NCI-H2196 (cell line): ENCODE measurements around the gene GLYR1.
A peak's percentile ranks its signal among the peaks of the same experiment; 100 is the strongest.

Experiments used
- DNase-seq: peaks from one replicate; lab custom pipeline; 2025; ENCODE audit not compliant: unreplicated experiment; lab: John Stamatoyannopoulos, UW

The GLYR1 gene

DNA sequence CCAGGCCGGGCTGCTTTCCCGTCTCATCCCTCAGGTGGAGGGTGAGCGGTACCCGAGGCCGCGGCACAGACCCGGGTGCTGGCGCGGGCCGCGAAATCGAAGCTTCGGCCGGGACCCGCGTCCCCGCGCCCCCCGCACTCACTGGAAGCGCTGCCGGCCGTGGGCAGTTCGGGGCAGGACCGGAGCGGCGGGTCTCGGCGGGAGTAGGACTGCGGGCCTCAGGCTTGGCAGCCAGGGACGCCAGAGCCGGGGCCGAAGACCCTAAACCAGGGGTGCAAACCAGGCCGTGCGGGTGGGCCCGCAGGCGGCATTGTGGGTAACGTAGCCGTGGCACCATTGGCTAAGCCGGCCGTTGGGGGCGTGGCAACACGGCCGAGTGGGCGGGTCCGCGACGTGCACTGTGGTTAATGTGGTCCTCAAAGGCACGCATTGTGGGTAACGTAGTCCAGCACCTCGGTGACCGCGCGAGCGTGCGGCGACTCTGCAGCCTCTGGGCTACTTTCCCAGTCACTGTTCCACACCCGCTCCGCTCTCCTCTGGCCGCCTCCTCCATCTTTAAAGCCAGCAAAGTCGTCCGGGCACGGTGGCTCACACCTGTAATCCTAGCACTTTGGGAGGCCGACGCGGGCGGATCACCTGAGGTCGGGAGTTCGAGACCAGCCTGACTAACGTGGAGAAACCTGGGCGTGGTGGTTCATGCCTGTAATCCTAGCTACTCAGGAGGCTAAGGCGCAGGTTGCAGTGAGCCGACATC, 80.0 kb downstream of the GLYR1 start, which contains the start of gene ZNF500:
Gene ZNF500, minus strand, starts transcription at position 288 of the 754 bp plus-strand sequence. CDS start 1,184 bp downstream, outside the sequence.
- DNase-seq: peak; percentile 98

DNA sequence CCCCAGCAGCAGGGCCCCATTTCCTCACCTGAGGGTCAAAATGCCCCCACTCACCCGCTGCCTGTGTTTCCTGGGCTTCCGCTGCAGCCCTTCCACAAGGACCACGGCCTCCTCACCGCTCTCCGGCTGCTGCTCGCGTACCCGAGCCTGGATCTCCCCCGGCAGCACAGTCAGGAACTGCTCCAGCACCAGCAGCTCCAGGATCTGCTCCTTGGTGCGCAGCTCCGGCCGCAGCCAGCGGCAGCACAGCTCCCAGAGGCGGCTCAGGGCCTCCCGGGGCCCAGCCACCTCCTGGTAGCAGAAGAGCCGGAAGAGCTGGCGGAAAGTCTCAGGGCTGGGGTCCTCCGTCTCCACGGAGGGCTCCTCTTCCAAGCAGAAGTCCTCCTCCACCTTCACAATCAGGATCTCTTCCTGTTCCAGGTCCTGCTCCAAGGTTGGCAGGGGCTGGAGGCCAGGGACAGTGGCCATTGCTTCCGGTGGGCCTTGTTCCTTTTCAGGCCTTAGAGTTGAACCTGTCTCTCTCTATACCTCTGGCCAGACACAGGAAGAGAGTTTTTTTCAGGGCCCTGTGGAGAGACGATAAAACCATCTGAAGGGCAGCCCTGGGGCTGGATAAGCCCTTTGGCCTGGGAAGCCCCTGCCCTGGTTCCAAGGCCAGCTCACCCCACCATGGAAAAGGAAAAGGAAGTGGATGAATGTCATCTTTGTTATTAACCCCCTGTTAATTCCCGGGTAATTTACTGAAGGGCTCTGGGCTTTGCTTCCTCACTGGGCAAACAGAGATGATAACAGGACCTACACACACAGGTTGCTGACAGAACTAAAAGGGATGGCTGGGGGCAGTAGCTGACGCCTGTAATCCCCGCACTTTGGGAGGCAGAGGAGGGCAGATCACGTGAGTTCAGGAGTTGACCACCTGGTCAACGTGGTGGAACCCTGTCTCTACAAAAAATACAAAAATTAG, 81.3 kb downstream of the GLYR1 start:
- no peak for DNase-seq

DNA sequence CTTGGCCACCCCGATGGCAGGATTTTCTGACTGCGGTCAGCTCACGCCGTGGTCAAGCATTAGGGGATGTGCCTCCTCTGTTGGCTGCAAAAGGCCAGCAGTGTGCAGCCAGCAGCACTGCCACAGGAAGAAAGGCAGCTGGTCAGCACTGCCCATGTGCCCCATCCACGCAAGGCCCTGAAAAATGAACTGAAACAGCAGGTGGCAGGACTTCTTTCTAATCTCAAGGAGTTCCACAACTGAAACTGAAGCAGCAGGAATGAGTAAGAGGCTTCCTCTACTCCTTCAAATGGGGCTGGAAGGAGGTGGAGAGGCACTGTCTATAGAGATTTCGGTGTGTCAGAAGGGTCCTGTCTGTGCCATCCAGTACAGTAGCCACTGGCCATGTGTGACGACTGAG, 83.3 kb downstream of the GLYR1 start:
- no peak for DNase-seq

DNA sequence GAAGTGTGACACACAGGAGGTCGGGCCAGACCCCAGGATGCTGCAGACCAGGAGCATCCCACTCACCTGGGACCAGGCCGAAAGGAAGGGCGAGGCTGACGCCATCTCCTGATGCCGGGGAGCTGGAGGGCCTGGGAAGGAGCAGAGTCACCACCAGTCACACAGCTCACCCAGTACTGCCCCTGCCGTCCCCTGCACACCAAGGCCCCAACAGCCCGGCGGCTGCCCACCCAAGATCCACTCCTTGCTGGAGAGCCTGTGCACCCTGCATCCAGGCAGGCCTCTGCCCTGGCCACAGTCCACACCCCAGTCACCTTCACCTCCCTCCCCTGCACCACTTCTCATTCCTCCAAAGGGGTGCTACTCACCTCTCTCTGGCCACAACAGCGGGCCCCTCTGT, 84.9 kb downstream of the GLYR1 start:
- DNase-seq: no peak

DNA sequence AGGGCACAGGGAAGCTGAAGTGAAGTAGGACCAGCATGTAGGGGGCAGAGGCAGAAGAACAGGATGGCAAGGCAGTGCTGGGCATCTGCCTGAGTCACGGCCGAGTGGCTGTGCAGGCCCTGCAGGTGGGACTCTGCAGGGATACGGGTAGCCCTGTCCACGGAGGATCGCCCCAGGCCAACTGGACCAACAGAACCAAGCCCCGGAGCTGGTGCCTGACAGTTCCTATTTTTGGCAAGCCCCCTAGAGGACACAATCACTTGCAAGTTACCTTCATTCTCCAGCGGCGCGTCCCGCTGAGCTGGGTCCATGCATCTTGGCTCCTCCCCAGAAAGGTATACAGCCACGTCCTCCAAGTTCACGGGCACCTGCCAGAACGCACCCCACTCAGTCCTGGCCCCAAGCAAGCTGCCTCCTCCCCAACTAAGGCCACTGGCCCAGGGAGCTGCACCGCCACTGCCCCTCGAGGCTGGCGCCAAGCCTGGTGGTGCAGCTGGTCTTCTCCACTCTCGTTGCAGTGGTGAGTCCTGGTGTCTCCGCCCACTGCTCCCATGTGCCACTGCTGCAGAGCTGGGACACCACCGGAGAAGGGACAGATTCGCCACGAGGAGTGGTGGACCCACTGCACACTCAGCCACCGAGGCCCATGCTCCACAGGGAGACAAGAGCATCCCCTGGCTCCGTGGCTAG, 86.7 kb downstream of the GLYR1 start:
- no peak for DNase-seq

DNA sequence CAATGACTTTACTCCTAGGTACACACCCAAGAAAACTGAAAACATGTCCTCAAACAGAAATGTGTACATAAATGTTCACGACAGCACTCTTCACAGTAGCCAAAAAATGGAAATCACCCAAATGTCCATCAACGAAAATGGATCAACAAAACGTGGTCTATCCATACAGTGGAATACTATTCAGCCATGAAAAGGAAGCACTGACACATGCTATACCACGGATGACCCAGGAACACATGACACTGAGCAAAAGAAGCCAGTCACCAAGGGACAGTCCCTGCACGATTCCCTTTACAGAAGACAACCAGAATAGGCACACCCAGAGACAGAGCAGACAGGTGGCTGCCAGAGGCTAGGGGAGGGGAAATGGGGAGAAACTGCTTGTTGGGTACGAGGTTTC, 91.4 kb downstream of the GLYR1 start:
- DNase-seq: no peak

DNA sequence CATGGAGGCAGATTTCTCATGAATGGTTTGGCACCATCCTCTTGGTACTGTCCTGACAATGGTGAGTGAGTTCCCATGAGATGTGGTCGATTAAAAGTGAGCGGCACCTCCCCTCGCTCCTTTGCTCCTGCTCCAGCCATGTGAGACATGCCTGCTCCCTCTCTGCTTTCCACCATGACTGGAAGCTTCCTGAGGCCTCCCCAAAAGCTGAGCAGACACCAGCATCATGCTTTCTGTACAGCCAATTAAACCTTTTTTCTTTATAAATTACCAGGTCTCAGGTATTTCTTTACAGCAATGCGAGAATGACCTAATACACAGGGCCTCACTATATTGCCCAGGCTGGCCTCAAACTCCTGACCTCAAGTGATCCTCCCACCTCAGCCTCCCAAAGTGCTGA, 92.2 kb downstream of the GLYR1 start:
- no peak for DNase-seq

DNA sequence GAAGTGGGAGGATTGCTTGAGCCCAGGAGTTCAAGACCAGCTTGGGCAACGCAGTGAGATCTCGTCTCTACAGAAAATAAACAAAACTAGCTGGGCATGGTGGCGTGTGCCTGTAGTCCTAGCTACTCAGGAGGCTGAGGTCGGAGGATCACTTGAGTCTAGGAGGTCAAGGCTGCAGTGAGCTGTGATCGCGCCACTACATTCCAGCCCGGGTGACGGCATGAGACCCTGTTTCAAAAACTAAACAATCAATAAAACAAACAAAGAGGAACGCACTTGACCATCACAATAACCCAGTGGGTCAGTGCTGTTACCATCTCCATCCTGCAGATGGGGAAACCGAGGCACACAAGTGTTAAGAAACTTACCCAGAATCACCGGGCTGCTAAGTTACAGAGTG, 93.9 kb downstream of the GLYR1 start:
- DNase-seq: no peak
